RWPE1 (cell line): Measurements from ENCODE around the gene MGST1.

Source experiments
- CTCF ChIA-PET: fragments of 350-600 bp; sonication (Branson Sonifier 250); formaldehyde crosslinking; extraction: SDS; loops from one replicate; lab custom pipeline; 2021; lab: Yijun Ruan, JAX
- POLR2A ChIA-PET: fragments of 400-600 bp; formaldehyde crosslinking; extraction: SDS; loops from one replicate; lab custom pipeline; 2020; ENCODE audit warnings: antibody characterized with exemption; ENCODE audit not compliant: low non-redundant PET; lab: Yijun Ruan, JAX
- DNase-seq: peaks from one replicate; pipeline ENCODE4 v3.0.0; 2012; ENCODE audit warnings: low spot score
- H3K27ac ChIP-seq: fragments of 450-650 bp; 2 replicates; pipeline ENCODE4 v1.5.1; 2017
- TF ChIP-seq, protein P1 (sequence below): fragments of 450-650 bp; conservative IDR thresholded peaks from 2 replicates; pipeline ENCODE4 v1.5.1; 2017; ENCODE audit warnings: low read depth, mild to moderate bottlenecking

MGST1 gene

DNA sequence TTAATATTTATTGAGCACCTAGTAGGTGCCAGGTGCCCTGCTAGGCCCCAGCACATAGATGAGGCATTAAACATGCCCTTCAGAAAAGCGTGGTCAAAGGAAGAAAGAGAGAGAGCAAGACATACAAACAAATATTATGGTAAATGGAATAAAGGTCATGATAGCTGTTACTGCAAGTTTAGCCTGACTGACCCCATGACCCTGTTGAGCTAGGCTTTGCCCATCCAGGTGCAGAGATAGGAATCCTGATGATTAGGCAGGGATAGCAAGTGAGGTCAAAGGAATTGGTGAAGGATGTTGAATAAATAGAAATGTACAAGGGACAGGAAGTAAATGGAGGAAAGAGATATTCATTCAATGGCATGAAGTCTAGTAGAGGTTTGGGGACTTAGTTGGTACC lies 36.5 kb upstream of the MGST1 start:
- H3K27ac ChIP-seq, result no peak overlapping the region
- DNase-seq, result no peak
- TF ChIP-seq, protein P1, sequence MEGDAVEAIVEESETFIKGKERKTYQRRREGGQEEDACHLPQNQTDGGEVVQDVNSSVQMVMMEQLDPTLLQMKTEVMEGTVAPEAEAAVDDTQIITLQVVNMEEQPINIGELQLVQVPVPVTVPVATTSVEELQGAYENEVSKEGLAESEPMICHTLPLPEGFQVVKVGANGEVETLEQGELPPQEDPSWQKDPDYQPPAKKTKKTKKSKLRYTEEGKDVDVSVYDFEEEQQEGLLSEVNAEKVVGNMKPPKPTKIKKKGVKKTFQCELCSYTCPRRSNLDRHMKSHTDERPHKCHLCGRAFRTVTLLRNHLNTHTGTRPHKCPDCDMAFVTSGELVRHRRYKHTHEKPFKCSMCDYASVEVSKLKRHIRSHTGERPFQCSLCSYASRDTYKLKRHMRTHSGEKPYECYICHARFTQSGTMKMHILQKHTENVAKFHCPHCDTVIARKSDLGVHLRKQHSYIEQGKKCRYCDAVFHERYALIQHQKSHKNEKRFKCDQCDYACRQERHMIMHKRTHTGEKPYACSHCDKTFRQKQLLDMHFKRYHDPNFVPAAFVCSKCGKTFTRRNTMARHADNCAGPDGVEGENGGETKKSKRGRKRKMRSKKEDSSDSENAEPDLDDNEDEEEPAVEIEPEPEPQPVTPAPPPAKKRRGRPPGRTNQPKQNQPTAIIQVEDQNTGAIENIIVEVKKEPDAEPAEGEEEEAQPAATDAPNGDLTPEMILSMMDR, result no peak
- ChIA-PET POLR2A (no interaction called here), CTCF (interaction anchor here (0.7 kb wide), 1 partner anchor 32 kb away, joined by 4 read pairs; no protein-coding TSS in a partner anchor)

DNA sequence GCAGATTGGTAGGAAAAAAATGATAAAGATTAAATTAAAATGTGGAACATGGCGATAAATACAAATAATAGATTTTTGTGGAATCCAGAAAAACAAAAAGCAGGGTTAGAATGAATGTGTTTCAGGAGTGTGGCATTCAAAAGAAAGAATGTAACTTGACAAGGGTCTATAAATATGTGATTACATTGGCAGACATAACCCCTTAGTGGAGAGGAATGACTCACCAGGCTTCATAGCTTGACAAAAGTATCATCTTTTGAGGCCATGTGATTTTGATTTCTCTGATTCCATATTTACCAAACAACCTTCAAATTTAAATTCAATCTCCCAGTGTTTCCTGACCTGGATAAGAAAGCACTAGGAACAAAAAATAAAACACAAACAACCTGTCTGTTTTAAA lies 24.4 kb upstream of the MGST1 start:
- CTCF ChIA-PET, result no interaction called here
- DNase-seq, result no peak
- TF ChIP-seq, protein P1, result no peak
- no peak overlapping the region for H3K27ac ChIP-seq
- POLR2A ChIA-PET, result no interaction called here

DNA sequence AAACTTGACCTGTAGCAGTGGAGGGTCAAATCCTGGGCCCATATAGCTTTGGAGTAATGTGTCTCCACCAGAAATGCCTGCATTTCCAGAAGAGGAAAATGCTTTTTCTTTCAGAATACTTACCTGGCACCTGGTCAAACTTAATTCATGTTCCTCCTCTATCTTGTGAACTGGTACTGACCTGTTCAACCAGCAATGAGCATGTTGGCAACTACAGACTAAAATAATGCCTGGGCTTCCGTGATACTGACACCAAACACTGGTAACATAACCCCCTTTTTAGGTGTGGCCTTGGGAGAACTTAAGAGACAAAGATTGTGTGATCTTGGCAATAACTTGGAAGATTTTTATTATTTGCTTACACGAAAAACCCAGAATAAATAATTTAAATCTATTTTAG lies 23.8 kb upstream of the MGST1 start:
- H3K27ac ChIP-seq, result no peak overlapping the region
- TF ChIP-seq, protein P1, result no peak
- DNase-seq, result no peak
- ChIA-PET CTCF (no interaction called here), POLR2A (no interaction called here)

DNA sequence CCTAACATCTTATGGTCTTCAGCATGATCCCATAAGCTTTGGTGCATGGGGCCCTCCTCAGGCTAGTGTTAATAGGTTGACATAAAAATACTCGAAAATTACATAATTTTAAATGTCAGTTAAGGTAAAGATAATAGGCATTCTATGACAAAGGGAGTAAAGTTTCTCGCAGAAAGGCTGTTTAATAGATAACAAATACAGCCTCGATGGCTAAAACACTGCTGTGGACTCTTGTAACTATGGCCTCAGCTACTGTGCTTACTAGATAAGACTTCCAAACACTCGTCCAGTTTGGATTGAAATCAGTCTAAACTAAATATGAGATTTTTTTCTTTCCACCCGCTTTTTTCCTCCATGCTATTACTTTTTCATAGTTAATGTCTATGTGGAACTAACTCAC lies 23.2 kb upstream of the MGST1 start:
- CTCF ChIA-PET, result no interaction called here
- H3K27ac ChIP-seq, result no peak overlapping the region
- no peak for DNase-seq
- TF ChIP-seq, protein P1, result no peak
- POLR2A ChIA-PET, result no interaction called here

DNA sequence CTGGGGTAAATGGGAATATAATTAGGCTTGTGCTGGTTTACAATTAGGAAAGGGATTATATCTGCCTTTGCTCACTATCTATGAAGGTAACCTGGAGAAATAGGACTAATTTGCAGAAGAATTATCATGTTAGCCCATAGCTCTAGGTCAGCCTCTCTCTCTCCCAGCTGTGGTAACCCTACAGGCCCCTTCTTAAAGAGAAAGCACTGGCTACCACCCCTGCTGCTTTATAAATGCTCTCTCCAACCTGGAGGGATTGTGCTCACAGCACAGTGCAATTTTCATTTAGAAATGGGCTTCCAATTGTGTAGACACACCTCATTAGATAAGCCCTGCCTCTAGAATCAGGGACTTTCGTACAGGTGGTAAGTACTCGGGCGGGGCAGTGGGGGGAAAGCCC lies 22.7 kb upstream of the MGST1 start:
- DNase-seq, result no peak
- TF ChIP-seq, protein P1, result no peak
- POLR2A ChIA-PET, result no interaction called here
- CTCF ChIA-PET, result no interaction called here
- no peak overlapping the region for H3K27ac ChIP-seq

DNA sequence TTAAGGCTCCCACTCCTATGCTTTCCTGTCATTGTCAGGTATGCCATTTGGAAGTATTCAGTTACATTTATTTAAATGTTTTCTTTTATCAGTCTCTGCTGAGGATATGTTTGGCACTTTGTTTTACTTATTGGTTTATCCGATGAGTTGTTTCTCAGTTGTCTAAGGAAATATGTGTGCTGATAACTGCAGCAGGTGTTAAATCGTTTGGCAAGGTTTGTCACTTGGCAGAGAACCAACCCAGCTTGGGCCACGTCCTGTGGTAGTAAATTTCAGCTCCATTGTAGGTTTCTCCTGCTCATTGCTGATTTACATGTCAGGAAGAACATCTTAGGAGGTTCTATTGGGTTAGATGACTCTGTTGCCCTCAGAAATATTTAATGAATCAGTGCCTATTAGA lies 22.0 kb upstream of the MGST1 start:
- no peak overlapping the region for H3K27ac ChIP-seq
- ChIA-PET POLR2A (no interaction called here), CTCF (no interaction called here)
- TF ChIP-seq, protein P1, result no peak
- no peak for DNase-seq

DNA sequence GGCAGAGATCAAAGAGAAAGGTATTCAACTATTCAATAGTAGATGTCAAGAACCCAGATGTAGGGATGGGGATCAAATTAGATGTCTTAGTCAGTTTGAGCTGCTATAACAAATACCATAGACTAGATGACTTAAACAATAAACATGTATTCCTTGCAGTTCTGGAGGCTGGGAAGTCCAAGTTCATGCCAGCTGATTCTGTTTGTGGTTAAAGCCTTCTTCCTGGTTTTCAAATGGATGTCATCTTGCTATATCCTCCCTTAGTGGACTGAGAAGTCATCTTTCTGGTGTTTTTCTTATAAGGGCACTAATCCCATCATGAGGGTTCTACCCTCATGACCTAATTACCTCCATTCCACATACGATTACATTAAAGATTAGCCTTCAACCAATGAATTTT lies 19.5 kb upstream of the MGST1 start:
- TF ChIP-seq, protein P1, result no peak
- CTCF ChIA-PET, result no interaction called here
- H3K27ac ChIP-seq, result no peak overlapping the region

More for the DNA sequence above, 19.5 kb upstream of the MGST1 start:
- POLR2A ChIA-PET, result no interaction called here
- no peak for DNase-seq
